IMR-90 (cell line): ENCODE data around the gene FRMD5. TPM values are rescaled to one million over a fixed set of nuclear protein-coding genes. Genes with fewer than 3 reads are reported as not detected.

ENCODE experiments used
- ATAC-seq: fragments of 200-7000 bp; cut with Tn5 transposase; 2 replicates; pipeline ENCODE4 v1.9.1; 2020; ENCODE audit warnings: low read depth, mild to moderate bottlenecking, moderate library complexity
- BruUV-seq: library from RNA; stranded (reverse); fragments of 400-500 nt; replicated peaks from 2 replicates; lab custom pipeline; 2021; lab: Mats Ljungman, UMichigan
- CTCF ChIA-PET: fragments of 300-600 bp; formaldehyde crosslinking; extraction: SDS; loops from one replicate; lab custom pipeline; 2021; ENCODE audit warnings: antibody characterized with exemption; lab: Yijun Ruan, JAX
- POLR2A ChIA-PET: fragments of 300-600 bp; sonication (Branson Sonifier 250); formaldehyde crosslinking; loops from one replicate; lab custom pipeline; 2022; ENCODE audit warnings: antibody characterized with exemption; ENCODE audit not compliant: unreplicated experiment; lab: Charles Lee
- DNase-seq: peaks from one replicate; pipeline ENCODE4 v3.0.0; 2013
- H2AFZ ChIP-seq: replicated peaks from 2 replicates; pipeline ENCODE3; 2013; ENCODE audit warnings: low read length, mild to moderate bottlenecking; ENCODE audit not compliant: poor library complexity
- H2AK5ac ChIP-seq: 2 replicates; pipeline ENCODE4 v1.6.1; 2013; ENCODE audit warnings: low read depth, low read length, inconsistent platforms
- H2AK9ac ChIP-seq: replicated peaks from 2 replicates; pipeline ENCODE3; 2013; ENCODE audit warnings: mild to moderate bottlenecking, low read depth, low read length, moderate library complexity; ENCODE audit not compliant: poor library complexity
- H2BK120ac ChIP-seq: 2 replicates; pipeline ENCODE4 v1.6.1; 2013; ENCODE audit warnings: low read depth, low read length, inconsistent platforms
- H2BK15ac ChIP-seq: 3 replicates; pipeline ENCODE4 v1.6.1; 2013; ENCODE audit warnings: low read depth, low read length, inconsistent platforms
- H2BK20ac ChIP-seq: 2 replicates; pipeline ENCODE4 v1.6.1; 2013; ENCODE audit warnings: low read depth, mild to moderate bottlenecking, inconsistent platforms, low read length, moderate library complexity
- H2BK5ac ChIP-seq: 2 replicates; pipeline ENCODE4 v1.6.1; 2013; ENCODE audit warnings: mild to moderate bottlenecking, low read depth, low read length, inconsistent platforms; ENCODE audit not compliant: poor library complexity, severe bottlenecking
- H3K14ac ChIP-seq: replicated peaks from 2 replicates; pipeline ENCODE4 v1.6.1; 2013; ENCODE audit warnings: low read depth, low read length, inconsistent platforms
- H3K18ac ChIP-seq: 2 replicates; pipeline ENCODE4 v1.6.1; 2013; ENCODE audit warnings: low read depth, low read length, control low read depth
- H3K23ac ChIP-seq: 2 replicates; pipeline ENCODE4 v1.6.1; 2013; ENCODE audit warnings: low read depth, low read length, inconsistent platforms
- H3K27ac ChIP-seq: 2 replicates; pipeline ENCODE4 v1.5.1; 2013; ENCODE audit warnings: mild to moderate bottlenecking, control low read depth, low read length; ENCODE audit not compliant: insufficient read depth
- H3K27me3 ChIP-seq: 2 replicates; pipeline ENCODE4 v1.6.1; 2013; ENCODE audit warnings: low read length; ENCODE audit not compliant: control insufficient read depth, insufficient read depth
- H3K36me3 ChIP-seq: 2 replicates; pipeline ENCODE4 v1.6.1; 2013; ENCODE audit warnings: low read length, mixed read lengths; ENCODE audit not compliant: control insufficient read depth, insufficient read depth
- H3K4ac ChIP-seq: 2 replicates; pipeline ENCODE4 v1.6.1; 2013; ENCODE audit warnings: low read depth, low read length, inconsistent platforms
- H3K4me1 ChIP-seq: 2 replicates; pipeline ENCODE4 v1.6.1; 2013; ENCODE audit warnings: low read length, mixed read lengths; ENCODE audit not compliant: control insufficient read depth, insufficient read depth
- H3K4me2 ChIP-seq: 2 replicates; pipeline ENCODE4 v1.6.1; 2013; ENCODE audit warnings: low read depth, mild to moderate bottlenecking, control low read depth, low read length, moderate library complexity
- H3K4me3 ChIP-seq: 2 replicates; pipeline ENCODE4 v1.5.1; 2013; ENCODE audit warnings: low read depth, mild to moderate bottlenecking, control low read depth, low read length, moderate library complexity; ENCODE audit not compliant: insufficient read depth
- H3K56ac ChIP-seq: 2 replicates; pipeline ENCODE4 v1.6.1; 2013; ENCODE audit warnings: low read length, inconsistent platforms; ENCODE audit not compliant: insufficient read depth; ENCODE audit errors: extremely low read depth
- H3K79me1 ChIP-seq, 2 experiments: 2 replicates each; pipeline ENCODE4 v1.6.1; 2013; ENCODE audit warnings: low read length in 2 of 2, inconsistent platforms in 1 of 2, low read depth in 1 of 2
- H3K9ac ChIP-seq: 2 replicates; pipeline ENCODE4 v1.6.1; 2013; ENCODE audit warnings: low read depth, low read length, control low read depth
- H3K9me1 ChIP-seq: 2 replicates; pipeline ENCODE4 v1.6.1; 2013; ENCODE audit warnings: low read length, inconsistent platforms; ENCODE audit not compliant: insufficient read depth
- H3K9me3 ChIP-seq: 2 replicates; pipeline ENCODE4 v1.6.1; 2013; ENCODE audit warnings: low read length; ENCODE audit not compliant: control insufficient read depth, insufficient read depth
- H4K20me1 ChIP-seq: 2 replicates; pipeline ENCODE4 v1.6.1; 2013; ENCODE audit warnings: low read length, inconsistent platforms; ENCODE audit not compliant: insufficient read depth
- H4K5ac ChIP-seq: 2 replicates; pipeline ENCODE4 v1.6.1; 2013; ENCODE audit warnings: mild to moderate bottlenecking, low read depth, low read length, control low read depth
- H4K8ac ChIP-seq, 2 experiments: 2 replicates each; pipeline ENCODE4 v1.6.1; 2013; ENCODE audit warnings: low read depth in 2 of 2, low read length in 2 of 2, control low read depth in 1 of 2, inconsistent platforms in 1 of 2
- H4K91ac ChIP-seq: 2 replicates; pipeline ENCODE4 v1.6.1; 2013; ENCODE audit warnings: low read depth, low read length, inconsistent platforms; ENCODE audit not compliant: insufficient read depth
- BHLHE40 ChIP-seq: fragments of 150-350 bp; IDR thresholded peaks from 2 replicates; pipeline ENCODE4 v1.6.1; 2016; ENCODE audit warnings: mild to moderate bottlenecking, low read depth, low read length
- CEBPB ChIP-seq: IDR thresholded peaks from 2 replicates; pipeline ENCODE4 v1.6.1; 2012; ENCODE audit warnings: low read depth, low read length, improper control_type of control experiment
- CHD1 ChIP-seq: IDR thresholded peaks from 2 replicates; pipeline ENCODE4 v1.6.1; 2012; ENCODE audit warnings: low read depth, low read length, improper control_type of control experiment
- FOS ChIP-seq: fragments of 150-350 bp; IDR thresholded peaks from 2 replicates; pipeline ENCODE4 v1.6.1; 2016; ENCODE audit warnings: low read depth, low read length
- MAFK ChIP-seq: IDR thresholded peaks from 2 replicates; pipeline ENCODE4 v1.6.1; 2012; ENCODE audit warnings: low read depth, low read length, improper control_type of control experiment
- MAZ ChIP-seq: IDR thresholded peaks from 2 replicates; pipeline ENCODE4 v1.6.1; 2012; ENCODE audit warnings: low read depth, mild to moderate bottlenecking, low read length, improper control_type of control experiment, moderate library complexity, borderline replicate concordance
- MXI1 ChIP-seq: IDR thresholded peaks from 2 replicates; pipeline ENCODE4 v1.6.1; 2012; ENCODE audit warnings: low read depth, mild to moderate bottlenecking, low read length, moderate library complexity, borderline replicate concordance
- NFE2L2 ChIP-seq: fragments of 150-350 bp; IDR thresholded peaks from 2 replicates; pipeline ENCODE4 v1.6.1; 2016; ENCODE audit warnings: low read depth, mild to moderate bottlenecking, low read length
- POLR2A ChIP-seq: IDR thresholded peaks from 2 replicates; pipeline ENCODE4 v1.6.1; 2012; ENCODE audit warnings: mild to moderate bottlenecking, low read depth, low read length
- RAD21 ChIP-seq: IDR thresholded peaks from 2 replicates; pipeline ENCODE4 v1.6.1; 2012; ENCODE audit warnings: low read length, improper control_type of control experiment
- RCOR1 ChIP-seq: IDR thresholded peaks from 2 replicates; pipeline ENCODE4 v1.6.1; 2012; ENCODE audit warnings: mild to moderate bottlenecking, low read length, improper control_type of control experiment; ENCODE audit not compliant: insufficient replicate concordance
- RFX5 ChIP-seq: IDR thresholded peaks from 2 replicates; pipeline ENCODE4 v1.8.0; 2012; ENCODE audit warnings: low read depth, mild to moderate bottlenecking, low read length, moderate library complexity
- SMC3 ChIP-seq: fragments of 150-350 bp; IDR thresholded peaks from 2 replicates; pipeline ENCODE4 v1.6.1; 2016; ENCODE audit warnings: low read depth, mild to moderate bottlenecking, antibody characterized with exemption, low read length, moderate library complexity
- WGBS, 2 experiments: methylation state at CpG; one replicate each; pipeline versions ENCODE4 v1.1.5 to v1.1.7; 2013; ENCODE audit warnings: missing lambda C conversion rate in 2 of 2; ENCODE audit not compliant: insufficient read length in 1 of 2; ENCODE audit errors: extremely low coverage in 2 of 2; 5-methylcytosine and 5-hydroxymethylcytosine counted together
- dilution Hi-C: fragments of 300-500 bp; cut with HindIII; formaldehyde crosslinking; loops from one replicate; pipeline ENCODE4 v1.14.3; 2018; ENCODE audit warnings: low sequenced_read_pairs; ENCODE audit not compliant: unreplicated experiment
- in situ Hi-C: fragments of 300-500 bp; cut with MboI; formaldehyde crosslinking; loops from 3 replicates; pipeline ENCODE4 v1.14.3; 2019; ENCODE audit warnings: low sequenced_read_pairs, inconsistent platforms, mixed read lengths
- intact Hi-C: fragments of 100-400 bp; cut with micrococcal nuclease; formaldehyde crosslinking; loops from 2 replicates; pipeline ENCODE4 v1.10.0; 2022
- polyA plus RNA-seq, 3 experiments: library from polyadenylated mRNA; depleted of rRNA; stranded (reverse); fragments of >200 nt; gene quantifications; 2 replicates each; pipeline ENCODE4 v1.2.3, GENCODE V29; 2012; ENCODE audit warnings: low replicate concordance in 1 of 3
- total RNA-seq: library from RNA; depleted of rRNA; stranded (reverse); fragments of >200 nt; gene quantifications from 2 replicates; pipeline ENCODE4 v1.2.3, GENCODE V29; 2012
- TF ChIP-seq, protein P1 (sequence below): conservative IDR thresholded peaks from 2 replicates; pipeline ENCODE4 v1.5.1; 2012; ENCODE audit warnings: mild to moderate bottlenecking, low read depth, low read length, improper control_type of control experiment
- TF ChIP-seq, protein P2 (sequence below): fragments of 150-350 bp; IDR thresholded peaks from 2 replicates; pipeline ENCODE4 v1.6.1; 2017; ENCODE audit warnings: mild to moderate bottlenecking, antibody characterized with exemption, low read length, low read depth
- TF ChIP-seq, protein P3 (sequence below): fragments of 150-350 bp; IDR thresholded peaks from 2 replicates; pipeline ENCODE4 v1.6.1; 2016; ENCODE audit warnings: low read depth, mild to moderate bottlenecking, low read length, moderate library complexity, borderline replicate concordance

Gene FRMD5
- total and polyA plus RNA-seq, 2 of the 4 experiments (the other 2 are of a cell fraction): 4.1 to 5.4 TPM

DNA sequence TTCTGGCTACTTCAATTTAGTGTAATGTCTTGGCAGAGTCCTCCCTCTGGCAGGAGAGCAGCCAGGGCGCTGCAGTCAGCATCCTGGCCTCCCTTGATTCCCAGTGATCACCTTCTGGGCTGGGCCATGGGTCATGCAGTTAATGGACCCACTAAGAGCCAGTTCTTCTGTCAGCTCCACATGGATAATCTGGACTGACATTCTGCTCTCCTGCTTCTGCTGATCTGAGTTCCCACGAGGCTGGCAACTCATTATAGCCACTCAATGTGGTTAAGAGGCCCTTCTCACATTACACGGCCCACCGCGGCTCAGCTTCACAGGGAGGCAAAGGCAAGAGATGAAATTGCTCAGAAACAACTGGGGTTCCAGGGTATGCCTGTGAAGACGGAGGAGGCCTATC, 274.3 kb downstream of the FRMD5 start:
- Histone ChIP-seq H3K9me1 (peaks cover 8% of the 10 kb centered on the region), H3K36me3 (no peaks in the 10 kb centered on the region), H2AK9ac (no peak overlapping the region), H2AFZ (no peak overlapping the region), H3K4ac (peak overlapping the region; percentile 39), H3K18ac (no peak overlapping the region), H3K56ac (no peak overlapping the region), H3K14ac (peak overlapping the region; percentile 31; the same call in 1 of the 2 replicates), H3K27ac (no peak overlapping the region), H3K9ac (no peak overlapping the region), H2BK20ac (0 out of 2 replicates have a peak overlapping the region, but pooled peaks have one; percentile 51), H3K79me1 (no peaks in the 10 kb centered on the region), H3K4me2 (no peak overlapping the region), H3K9me3 (no peaks in the 10 kb centered on the region), H4K20me1 (no peaks in the 10 kb centered on the region), H4K8ac (no peak overlapping the region), H2BK120ac (no peak overlapping the region), H2AK5ac (peak overlapping the region; percentile 74), H4K91ac (0 out of 2 replicates have a peak overlapping the region, but pooled peaks have one; percentile 16), H3K23ac (peak overlapping the region; percentile 3; the same call in 1 of the 2 replicates), H2BK5ac (no peak overlapping the region), H2BK15ac (no peak overlapping the region), H4K5ac (no peak overlapping the region), H3K27me3 (no peaks in the 10 kb centered on the region), H3K4me3 (no peak overlapping the region), H3K4me1 (peaks cover 16% of the 10 kb centered on the region)
- no TSS peak for BruUV-seq
- ChIA-PET CTCF (no interaction called here), POLR2A (no interaction called here)
- 63% methylated on average over 3 of the region's 6 CpGs; no CpG with 5 or more reads in 1 of the 2 experiments for WGBS, 2 experiments
- no peak for ATAC-seq
- in situ Hi-C loops (loop anchor here (25.0 kb wide), 1 partner anchor 141 kb away; no protein-coding TSS in a partner anchor), intact Hi-C loops (no loop called here), dilution Hi-C loops (no loop called here)
- TF ChIP-seq RFX5 (no peak), POLR2A (no peak), RAD21 (no peak), MAFK (no peak), BHLHE40 (no peak), SMC3 (no peak), CEBPB (no peak), NFE2L2 (no peak), RCOR1 (no peak), FOS (no peak), MXI1 (no peak), MAZ (no peak), CHD1 (no peak)
- TF ChIP-seq, protein P1, sequence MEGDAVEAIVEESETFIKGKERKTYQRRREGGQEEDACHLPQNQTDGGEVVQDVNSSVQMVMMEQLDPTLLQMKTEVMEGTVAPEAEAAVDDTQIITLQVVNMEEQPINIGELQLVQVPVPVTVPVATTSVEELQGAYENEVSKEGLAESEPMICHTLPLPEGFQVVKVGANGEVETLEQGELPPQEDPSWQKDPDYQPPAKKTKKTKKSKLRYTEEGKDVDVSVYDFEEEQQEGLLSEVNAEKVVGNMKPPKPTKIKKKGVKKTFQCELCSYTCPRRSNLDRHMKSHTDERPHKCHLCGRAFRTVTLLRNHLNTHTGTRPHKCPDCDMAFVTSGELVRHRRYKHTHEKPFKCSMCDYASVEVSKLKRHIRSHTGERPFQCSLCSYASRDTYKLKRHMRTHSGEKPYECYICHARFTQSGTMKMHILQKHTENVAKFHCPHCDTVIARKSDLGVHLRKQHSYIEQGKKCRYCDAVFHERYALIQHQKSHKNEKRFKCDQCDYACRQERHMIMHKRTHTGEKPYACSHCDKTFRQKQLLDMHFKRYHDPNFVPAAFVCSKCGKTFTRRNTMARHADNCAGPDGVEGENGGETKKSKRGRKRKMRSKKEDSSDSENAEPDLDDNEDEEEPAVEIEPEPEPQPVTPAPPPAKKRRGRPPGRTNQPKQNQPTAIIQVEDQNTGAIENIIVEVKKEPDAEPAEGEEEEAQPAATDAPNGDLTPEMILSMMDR: no peak
- TF ChIP-seq, protein P2, sequence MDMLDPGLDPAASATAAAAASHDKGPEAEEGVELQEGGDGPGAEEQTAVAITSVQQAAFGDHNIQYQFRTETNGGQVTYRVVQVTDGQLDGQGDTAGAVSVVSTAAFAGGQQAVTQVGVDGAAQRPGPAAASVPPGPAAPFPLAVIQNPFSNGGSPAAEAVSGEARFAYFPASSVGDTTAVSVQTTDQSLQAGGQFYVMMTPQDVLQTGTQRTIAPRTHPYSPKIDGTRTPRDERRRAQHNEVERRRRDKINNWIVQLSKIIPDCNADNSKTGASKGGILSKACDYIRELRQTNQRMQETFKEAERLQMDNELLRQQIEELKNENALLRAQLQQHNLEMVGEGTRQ: no peak
- TF ChIP-seq, protein P3, sequence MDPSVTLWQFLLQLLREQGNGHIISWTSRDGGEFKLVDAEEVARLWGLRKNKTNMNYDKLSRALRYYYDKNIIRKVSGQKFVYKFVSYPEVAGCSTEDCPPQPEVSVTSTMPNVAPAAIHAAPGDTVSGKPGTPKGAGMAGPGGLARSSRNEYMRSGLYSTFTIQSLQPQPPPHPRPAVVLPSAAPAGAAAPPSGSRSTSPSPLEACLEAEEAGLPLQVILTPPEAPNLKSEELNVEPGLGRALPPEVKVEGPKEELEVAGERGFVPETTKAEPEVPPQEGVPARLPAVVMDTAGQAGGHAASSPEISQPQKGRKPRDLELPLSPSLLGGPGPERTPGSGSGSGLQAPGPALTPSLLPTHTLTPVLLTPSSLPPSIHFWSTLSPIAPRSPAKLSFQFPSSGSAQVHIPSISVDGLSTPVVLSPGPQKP: no peak
- DNase-seq: peak; percentile 41
